Prostate gland (tissue), 2 donors: ENCODE measurements around the gene PTPRT.
A peak's percentile ranks its signal among the peaks of the same experiment; 100 is the strongest.

Experiments used
- CTCF ChIP-seq, 4 experiments: fragments of 200-600 bp in 2 of 4; fragments of 450-650 bp in 2 of 4; sonication (generic) in 2 of 4; IDR thresholded peaks; 1 replicate in 3 of 4; 2 replicates in 1 of 4; pipeline ENCODE4 v1.5.1; 2016 to 2019; ENCODE audit warnings: antibody characterized with exemption in 4 of 4, mild to moderate bottlenecking in 2 of 4, moderate library complexity in 2 of 4
- POLR2A ChIP-seq: fragments of 450-650 bp; IDR thresholded peaks from one replicate; pipeline ENCODE4 v1.6.1; 2016; ENCODE audit warnings: antibody characterized with exemption, mild to moderate bottlenecking
- POLR2AphosphoS5 ChIP-seq: sonication (generic); formaldehyde crosslinking; IDR thresholded peaks from one replicate; pipeline ENCODE4 v1.6.1; 2017; ENCODE audit warnings: antibody characterized with exemption

- no peak for TF ChIP-seq CTCF (IDR thresholded peaks at IDR 0.05)
- TF ChIP-seq POLR2AphosphoS5: peak; percentile 47
- no peak for TF ChIP-seq POLR2A
These were observed 617.2 kb downstream of the PTPRT start for GRCh38 chr20:42572320-42573016.
